ENCODE data around the gene CCR9. TPM values are rescaled to one million over a fixed set of nuclear protein-coding genes. Genes with fewer than 3 reads are reported as not detected.

The CCR9 gene
- total RNA-seq, 1 donor from 2014 or later: 0.15 TPM

GRCh38 chr3:45871780-45872179 lies 14.6 kb upstream of the CCR9 start:
- DNase-seq (ENCODE audit: low spot score) (no peak), ATAC-seq (no peak)

GRCh38 chr3:45872569-45872968 lies 13.8 kb upstream of the CCR9 start:
- ATAC-seq (no peak), DNase-seq (ENCODE audit: low spot score) (no peak)

GRCh38 chr3:45873036-45873435 lies 13.3 kb upstream of the CCR9 start:
- DNase-seq (ENCODE audit: low spot score) (no peak), ATAC-seq (no peak)

- DNase-seq (ENCODE audit: low spot score): no peak
- no peak for ATAC-seq
These were observed 12.7 kb upstream of the CCR9 start for GRCh38 chr3:45873638-45874037.

- DNase-seq (ENCODE audit: low spot score) (no peak), ATAC-seq (no peak)
These were observed 11.5 kb upstream of the CCR9 start for GRCh38 chr3:45874677-45875346.

- DNase-seq (ENCODE audit: low spot score): no peak
These were observed 8.2 kb upstream of the CCR9 start for GRCh38 chr3:45878124-45878523.

GRCh38 chr3:45880725-45881077 lies 5.6 kb upstream of the CCR9 start:
- ATAC-seq (no peak), DNase-seq (ENCODE audit: low spot score) (no peak)

More at GRCh38 chr3:45878124-45878523, 8.2 kb upstream of the CCR9 start:
- ATAC-seq: no peak

GRCh38 chr3:45881078-45882022 lies 5.0 kb upstream of the CCR9 start:
- ATAC-seq: no peak
- no peak for DNase-seq (ENCODE audit: low spot score)

- no peak for ATAC-seq
- DNase-seq (ENCODE audit: low spot score): no peak
These were observed 1.8 kb upstream of the CCR9 start for GRCh38 chr3:45884368-45885201.

- ATAC-seq (no peak), DNase-seq (ENCODE audit: low spot score) (no peak)
These were observed 942 bp downstream of the CCR9 start for GRCh38 chr3:45887285-45887684.

- ATAC-seq: no peak
- no peak for DNase-seq (ENCODE audit: low spot score)
These were observed 1.6 kb downstream of the CCR9 start for GRCh38 chr3:45887759-45888511.

GRCh38 chr3:45889337-45889736 lies 3.0 kb downstream of the CCR9 start:
- ATAC-seq (no peak), DNase-seq (ENCODE audit: low spot score) (no peak)

- DNase-seq (ENCODE audit: low spot score) (no peak), ATAC-seq (no peak)
These were observed 4.1 kb downstream of the CCR9 start for GRCh38 chr3:45890405-45890804.

- ATAC-seq: no peak
These were observed 5.8 kb downstream of the CCR9 start for GRCh38 chr3:45892161-45892560.

GRCh38 chr3:45894015-45894414 lies 7.7 kb downstream of the CCR9 start:
- no peak for ATAC-seq
- DNase-seq (ENCODE audit: low spot score): no peak

More at GRCh38 chr3:45892161-45892560, 5.8 kb downstream of the CCR9 start:
- no peak for DNase-seq (ENCODE audit: low spot score)

GRCh38 chr3:45895686-45896468 lies 9.5 kb downstream of the CCR9 start:
- no peak for ATAC-seq
- DNase-seq (ENCODE audit: low spot score): no peak

- peak; percentile 17 for ATAC-seq
- DNase-seq (ENCODE audit: low spot score): no peak
These were observed 10.6 kb downstream of the CCR9 start for GRCh38 chr3:45896956-45897355.

- ATAC-seq: no peak
- no peak for DNase-seq (ENCODE audit: low spot score)
These were observed 18.6 kb downstream of the CCR9 start for GRCh38 chr3:45904931-45905330.

- ATAC-seq: no peak
These were observed 19.4 kb downstream of the CCR9 start for GRCh38 chr3:45905755-45906154.

More at GRCh38 chr3:45905755-45906154, 19.4 kb downstream of the CCR9 start:
- DNase-seq (ENCODE audit: low spot score): no peak
